Pancreas (tissue), 10 donors: Measurements from ENCODE around the gene KRT5. TPM values are rescaled to one million over a fixed set of nuclear protein-coding genes. Genes with fewer than 3 reads are reported as not detected.

Source experiments
- ATAC-seq, 4 donors: fragments of 200-7000 bp; cut with Tn5 transposase; one replicate each; pipeline versions ENCODE4 v1.8.0 to v1.9.1; 2020; ENCODE audit warnings: mild to moderate bottlenecking in 4 of 4, moderate library complexity in 4 of 4
- DNase-seq, 6 donors: peaks; one replicate each; pipeline ENCODE4 v3.0.0-alpha.2; 2020
- FAIRE-seq: peaks from 2 replicates; lab custom pipeline; 2012; peaks lifted over from hg19 to GRCh38; lab: Jason Lieb, UNC
- H3K27ac ChIP-seq, 4 donors: fragments of 200-600 bp; sonication (generic); 1 replicate in 3 of 4; 2 replicates in 1 of 4; pipeline versions ENCODE4 v1.5.0 to v1.8.0; 2020
- H3K27me3 ChIP-seq, 4 donors: fragments of 200-600 bp; one replicate each; pipeline ENCODE4 v1.8.0; 2021
- H3K36me3 ChIP-seq, 3 donors: fragments of 200-600 bp; sonication (generic) in 1 of 3; one replicate each; pipeline versions ENCODE4 v1.5.0 to v1.8.0; 2020 to 2021
- H3K4me1 ChIP-seq, 3 donors: fragments of 200-600 bp; one replicate each; pipeline ENCODE4 v1.8.0; 2021
- H3K4me3 ChIP-seq, 4 donors: fragments of 200-600 bp; sonication (generic) in 2 of 4; one replicate each; pipeline versions ENCODE4 v1.5.0 to v1.8.0; 2020 to 2021
- H3K9me3 ChIP-seq, 4 donors: fragments of 200-600 bp; one replicate each; pipeline ENCODE4 v1.8.0; 2021
- CTCF ChIP-seq, 4 donors: fragments of 200-600 bp; sonication (generic) in 3 of 4; IDR thresholded peaks; one replicate each; pipeline versions ENCODE4 v1.5.0 to v1.8.0; 2021; ENCODE audit warnings: antibody characterized with exemption in 4 of 4
- WGBS, 2 donors: extraction: QIAGEN DNeasy Blood & Tissue Kit; methylation state at CpG; one replicate each; pipeline ENCODE4 v1.1.7; 2013; 5-methylcytosine and 5-hydroxymethylcytosine counted together
- intact Hi-C, 3 donors: fragments of 100-400 bp; cut with DNase I; formaldehyde crosslinking; loops; one replicate each; pipeline versions ENCODE4 v1.11.1 to v1.14.2; 2022
- polyA plus RNA-seq, 2 donors: library from polyadenylated mRNA; stranded (reverse); fragments of 200-250 nt; gene quantifications; one replicate each; pipeline ENCODE4 v1.2.3, GENCODE V29; 2013
- total RNA-seq, 6 donors: library from RNA; stranded (reverse); fragmentation: NEBNext Ultra II Directional in 4 of 6; extraction: Animal tissue kit (Norgen Biotek cat#: 25700) in 4 of 6; gene quantifications; one replicate each; pipeline versions ENCODE4 v1.2.1 to v1.2.4, GENCODE V29; 2021 to 2023
- donor health status: healthy with polysubstance abuse.
- donor health status: DM: no; HTN: no; CAD: no; lungs with moderate emphysema.
- donor health status: DM: no; HTN: no; CAD: no.
- donor health status: control.
- donor health status: control.
- donor health status: Bipolar disorder and iron deficiency.
- donor health status: DM: yes; HTN: yes; CAD: no.
- donor health status: DM: no; HTN: no; CAD: no.
- donor health status: DM: no; HTN: no; CAD: no.
- donor health status: DM: yes; HTN: yes; CAD: no.

KRT5 gene
- total and polyA plus RNA-seq, 8 donors, result 0.51 to 5.8 (median 1.5) TPM

- Histone ChIP-seq H3K4me3 (no peak overlapping the region), H3K9me3 (no peaks in the 10 kb centered on the region), H3K27me3 (no peaks in the 10 kb centered on the region), H3K36me3 (no peaks in the 10 kb centered on the region), H3K27ac (no peak overlapping the region), H3K4me1 (no peaks in the 10 kb centered on the region)
- FAIRE-seq, result no peak
- TF ChIP-seq CTCF (IDR thresholded peaks at IDR 0.05), result peak in 1 of 4 donors; percentile 10
- ATAC-seq, result peak in 1 of 4 donors; percentile 39
- WGBS, 2 donors, result 62 to 65% methylated on average over 3 of the region's 3 CpGs
- DNase-seq, result no peak
- intact Hi-C loops, result no loop called here
Measured at GRCh38 chr12:52561880-52562449, 41.8 kb upstream of the KRT5 start.

- no peak for ATAC-seq
- no peak overlapping the region for H3K27ac ChIP-seq
- no peaks in the 10 kb centered on the region for H3K9me3 ChIP-seq
- no peaks in the 10 kb centered on the region for H3K27me3 ChIP-seq
- H3K4me3 ChIP-seq, result no peak overlapping the region
- H3K36me3 ChIP-seq, result no peaks in the 10 kb centered on the region
- intact Hi-C loops, result no loop called here
- no peak for TF ChIP-seq CTCF (IDR thresholded peaks at IDR 0.05)
- no peak for FAIRE-seq
- DNase-seq, result no peak
- 73 to 74% methylated on average over 4 of the region's 4 CpGs for WGBS, 2 donors
- no peaks in the 10 kb centered on the region for H3K4me1 ChIP-seq
Measured at GRCh38 chr12:52559979-52560378, 39.8 kb upstream of the KRT5 start.

GRCh38 chr12:52558781-52559445 lies 38.7 kb upstream of the KRT5 start:
- H3K27me3 ChIP-seq, result no peaks in the 10 kb centered on the region
- no peak for DNase-seq
- 63 to 66% methylated on average over 8 of the region's 8 CpGs for WGBS, 2 donors
- no peak for TF ChIP-seq CTCF (IDR thresholded peaks at IDR 0.05)
- H3K9me3 ChIP-seq, result no peaks in the 10 kb centered on the region
- H3K27ac ChIP-seq, result no peak overlapping the region
- no peaks in the 10 kb centered on the region for H3K4me1 ChIP-seq
- H3K4me3 ChIP-seq, result no peak overlapping the region
- no peak for FAIRE-seq
- no peaks in the 10 kb centered on the region for H3K36me3 ChIP-seq
- ATAC-seq, result no peak
- intact Hi-C loops, result no loop called here

GRCh38 chr12:52557476-52557875 lies 37.3 kb upstream of the KRT5 start:
- WGBS, 2 donors, result 67 to 68% methylated on average over 2 of the region's 2 CpGs
- TF ChIP-seq CTCF (IDR thresholded peaks at IDR 0.05), result no peak
- Histone ChIP-seq H3K4me3 (no peak overlapping the region), H3K9me3 (no peaks in the 10 kb centered on the region), H3K27me3 (no peaks in the 10 kb centered on the region), H3K36me3 (no peaks in the 10 kb centered on the region), H3K4me1 (no peaks in the 10 kb centered on the region), H3K27ac (no peak overlapping the region)
- ATAC-seq, result no peak
- intact Hi-C loops, result no loop called here
- no peak for DNase-seq
- FAIRE-seq, result no peak

GRCh38 chr12:52555577-52555976 lies 35.4 kb upstream of the KRT5 start:
- DNase-seq (no peak), FAIRE-seq (no peak), ATAC-seq (no peak)
- Histone ChIP-seq H3K27ac (no peak overlapping the region), H3K36me3 (no peaks in the 10 kb centered on the region), H3K4me3 (no peak overlapping the region), H3K9me3 (no peaks in the 10 kb centered on the region), H3K4me1 (no peaks in the 10 kb centered on the region), H3K27me3 (no peaks in the 10 kb centered on the region)
- intact Hi-C loops, result no loop called here
- no peak for TF ChIP-seq CTCF (IDR thresholded peaks at IDR 0.05)
- 56 to 66% methylated on average over 6 of the region's 6 CpGs for WGBS, 2 donors
